ENCODE results near the gene PIP5K1C. TPM values are rescaled to one million over a fixed set of nuclear protein-coding genes. Genes with fewer than 3 reads are reported as not detected.

The PIP5K1C gene
- total and polyA plus RNA-seq, 9 of the 15 experiments (the other 6 are each of a cell fraction or from before 2014, with no cell fraction given), result 0.38 to 22.1 (median 4.1) TPM

DNA sequence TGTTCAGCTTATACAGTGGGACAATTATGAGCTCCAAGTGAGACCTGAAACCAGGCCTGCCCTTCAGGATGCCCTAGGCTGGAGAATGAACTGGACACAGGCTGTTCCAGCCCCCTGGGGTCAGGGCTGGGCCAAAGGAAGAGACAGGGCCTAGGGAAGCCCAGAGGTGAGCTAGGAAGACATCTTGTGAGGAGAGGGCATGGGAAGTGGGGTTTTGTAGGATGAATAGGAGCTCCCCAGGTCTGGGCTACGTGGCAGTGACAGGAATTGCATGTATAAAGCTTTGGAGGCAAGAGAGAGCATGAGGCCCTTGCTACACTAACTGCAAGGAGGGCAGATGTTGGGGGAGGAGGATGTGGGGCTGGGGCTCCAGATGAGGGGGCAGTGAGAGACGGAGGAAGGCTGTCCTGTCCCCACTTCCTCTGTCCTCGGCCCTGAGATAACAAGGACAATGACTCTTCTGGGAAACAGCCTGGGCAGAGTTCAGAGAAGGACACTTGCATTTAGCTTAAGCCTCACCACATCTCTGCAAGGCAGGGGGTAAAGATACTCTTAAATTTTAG lies 92.1 kb downstream of the PIP5K1C start (continued):
- TF ChIP-seq, protein P1, sequence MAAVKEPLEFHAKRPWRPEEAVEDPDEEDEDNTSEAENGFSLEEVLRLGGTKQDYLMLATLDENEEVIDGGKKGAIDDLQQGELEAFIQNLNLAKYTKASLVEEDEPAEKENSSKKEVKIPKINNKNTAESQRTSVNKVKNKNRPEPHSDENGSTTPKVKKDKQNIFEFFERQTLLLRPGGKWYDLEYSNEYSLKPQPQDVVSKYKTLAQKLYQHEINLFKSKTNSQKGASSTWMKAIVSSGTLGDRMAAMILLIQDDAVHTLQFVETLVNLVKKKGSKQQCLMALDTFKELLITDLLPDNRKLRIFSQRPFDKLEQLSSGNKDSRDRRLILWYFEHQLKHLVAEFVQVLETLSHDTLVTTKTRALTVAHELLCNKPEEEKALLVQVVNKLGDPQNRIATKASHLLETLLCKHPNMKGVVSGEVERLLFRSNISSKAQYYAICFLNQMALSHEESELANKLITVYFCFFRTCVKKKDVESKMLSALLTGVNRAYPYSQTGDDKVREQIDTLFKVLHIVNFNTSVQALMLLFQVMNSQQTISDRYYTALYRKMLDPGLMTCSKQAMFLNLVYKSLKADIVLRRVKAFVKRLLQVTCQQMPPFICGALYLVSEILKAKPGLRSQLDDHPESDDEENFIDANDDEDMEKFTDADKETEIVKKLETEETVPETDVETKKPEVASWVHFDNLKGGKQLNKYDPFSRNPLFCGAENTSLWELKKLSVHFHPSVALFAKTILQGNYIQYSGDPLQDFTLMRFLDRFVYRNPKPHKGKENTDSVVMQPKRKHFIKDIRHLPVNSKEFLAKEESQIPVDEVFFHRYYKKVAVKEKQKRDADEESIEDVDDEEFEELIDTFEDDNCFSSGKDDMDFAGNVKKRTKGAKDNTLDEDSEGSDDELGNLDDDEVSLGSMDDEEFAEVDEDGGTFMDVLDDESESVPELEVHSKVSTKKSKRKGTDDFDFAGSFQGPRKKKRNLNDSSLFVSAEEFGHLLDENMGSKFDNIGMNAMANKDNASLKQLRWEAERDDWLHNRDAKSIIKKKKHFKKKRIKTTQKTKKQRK (IDR thresholded peaks at IDR 0.05; ENCODE audit: borderline replicate concordance, low read depth, low read length), result no peak
- TF ChIP-seq NFATC3 (IDR thresholded peaks at IDR 0.05), result no peak
- TF ChIP-seq TCF7L2 (IDR thresholded peaks at IDR 0.05; ENCODE audit: low read depth, low read length), result no peak
- no peak for TF ChIP-seq ZNF57 (CRISPR knock-in tag; IDR thresholded peaks at IDR 0.05)
- TF ChIP-seq, protein P2, sequence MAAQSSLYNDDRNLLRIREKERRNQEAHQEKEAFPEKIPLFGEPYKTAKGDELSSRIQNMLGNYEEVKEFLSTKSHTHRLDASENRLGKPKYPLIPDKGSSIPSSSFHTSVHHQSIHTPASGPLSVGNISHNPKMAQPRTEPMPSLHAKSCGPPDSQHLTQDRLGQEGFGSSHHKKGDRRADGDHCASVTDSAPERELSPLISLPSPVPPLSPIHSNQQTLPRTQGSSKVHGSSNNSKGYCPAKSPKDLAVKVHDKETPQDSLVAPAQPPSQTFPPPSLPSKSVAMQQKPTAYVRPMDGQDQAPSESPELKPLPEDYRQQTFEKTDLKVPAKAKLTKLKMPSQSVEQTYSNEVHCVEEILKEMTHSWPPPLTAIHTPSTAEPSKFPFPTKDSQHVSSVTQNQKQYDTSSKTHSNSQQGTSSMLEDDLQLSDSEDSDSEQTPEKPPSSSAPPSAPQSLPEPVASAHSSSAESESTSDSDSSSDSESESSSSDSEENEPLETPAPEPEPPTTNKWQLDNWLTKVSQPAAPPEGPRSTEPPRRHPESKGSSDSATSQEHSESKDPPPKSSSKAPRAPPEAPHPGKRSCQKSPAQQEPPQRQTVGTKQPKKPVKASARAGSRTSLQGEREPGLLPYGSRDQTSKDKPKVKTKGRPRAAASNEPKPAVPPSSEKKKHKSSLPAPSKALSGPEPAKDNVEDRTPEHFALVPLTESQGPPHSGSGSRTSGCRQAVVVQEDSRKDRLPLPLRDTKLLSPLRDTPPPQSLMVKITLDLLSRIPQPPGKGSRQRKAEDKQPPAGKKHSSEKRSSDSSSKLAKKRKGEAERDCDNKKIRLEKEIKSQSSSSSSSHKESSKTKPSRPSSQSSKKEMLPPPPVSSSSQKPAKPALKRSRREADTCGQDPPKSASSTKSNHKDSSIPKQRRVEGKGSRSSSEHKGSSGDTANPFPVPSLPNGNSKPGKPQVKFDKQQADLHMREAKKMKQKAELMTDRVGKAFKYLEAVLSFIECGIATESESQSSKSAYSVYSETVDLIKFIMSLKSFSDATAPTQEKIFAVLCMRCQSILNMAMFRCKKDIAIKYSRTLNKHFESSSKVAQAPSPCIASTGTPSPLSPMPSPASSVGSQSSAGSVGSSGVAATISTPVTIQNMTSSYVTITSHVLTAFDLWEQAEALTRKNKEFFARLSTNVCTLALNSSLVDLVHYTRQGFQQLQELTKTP (IDR thresholded peaks at IDR 0.05; ENCODE audit: low read depth in 1 of 2, partially characterized antibody in 2 of 2), result peak in 1 of 2 experiments; percentile 13
- no peak for TF ChIP-seq MTA2 (IDR thresholded peaks at IDR 0.05; ENCODE audit: low read depth)
- TF ChIP-seq, protein P3, sequence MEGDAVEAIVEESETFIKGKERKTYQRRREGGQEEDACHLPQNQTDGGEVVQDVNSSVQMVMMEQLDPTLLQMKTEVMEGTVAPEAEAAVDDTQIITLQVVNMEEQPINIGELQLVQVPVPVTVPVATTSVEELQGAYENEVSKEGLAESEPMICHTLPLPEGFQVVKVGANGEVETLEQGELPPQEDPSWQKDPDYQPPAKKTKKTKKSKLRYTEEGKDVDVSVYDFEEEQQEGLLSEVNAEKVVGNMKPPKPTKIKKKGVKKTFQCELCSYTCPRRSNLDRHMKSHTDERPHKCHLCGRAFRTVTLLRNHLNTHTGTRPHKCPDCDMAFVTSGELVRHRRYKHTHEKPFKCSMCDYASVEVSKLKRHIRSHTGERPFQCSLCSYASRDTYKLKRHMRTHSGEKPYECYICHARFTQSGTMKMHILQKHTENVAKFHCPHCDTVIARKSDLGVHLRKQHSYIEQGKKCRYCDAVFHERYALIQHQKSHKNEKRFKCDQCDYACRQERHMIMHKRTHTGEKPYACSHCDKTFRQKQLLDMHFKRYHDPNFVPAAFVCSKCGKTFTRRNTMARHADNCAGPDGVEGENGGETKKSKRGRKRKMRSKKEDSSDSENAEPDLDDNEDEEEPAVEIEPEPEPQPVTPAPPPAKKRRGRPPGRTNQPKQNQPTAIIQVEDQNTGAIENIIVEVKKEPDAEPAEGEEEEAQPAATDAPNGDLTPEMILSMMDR (IDR thresholded peaks at IDR 0.05 in 2 of 3, conservative IDR thresholded peaks at IDR 0.05 in 1 of 3; ENCODE audit: insufficient read depth in 2 of 3, low read depth in 1 of 3, low read length in 3 of 3), result no peak
- TF ChIP-seq, protein P4, sequence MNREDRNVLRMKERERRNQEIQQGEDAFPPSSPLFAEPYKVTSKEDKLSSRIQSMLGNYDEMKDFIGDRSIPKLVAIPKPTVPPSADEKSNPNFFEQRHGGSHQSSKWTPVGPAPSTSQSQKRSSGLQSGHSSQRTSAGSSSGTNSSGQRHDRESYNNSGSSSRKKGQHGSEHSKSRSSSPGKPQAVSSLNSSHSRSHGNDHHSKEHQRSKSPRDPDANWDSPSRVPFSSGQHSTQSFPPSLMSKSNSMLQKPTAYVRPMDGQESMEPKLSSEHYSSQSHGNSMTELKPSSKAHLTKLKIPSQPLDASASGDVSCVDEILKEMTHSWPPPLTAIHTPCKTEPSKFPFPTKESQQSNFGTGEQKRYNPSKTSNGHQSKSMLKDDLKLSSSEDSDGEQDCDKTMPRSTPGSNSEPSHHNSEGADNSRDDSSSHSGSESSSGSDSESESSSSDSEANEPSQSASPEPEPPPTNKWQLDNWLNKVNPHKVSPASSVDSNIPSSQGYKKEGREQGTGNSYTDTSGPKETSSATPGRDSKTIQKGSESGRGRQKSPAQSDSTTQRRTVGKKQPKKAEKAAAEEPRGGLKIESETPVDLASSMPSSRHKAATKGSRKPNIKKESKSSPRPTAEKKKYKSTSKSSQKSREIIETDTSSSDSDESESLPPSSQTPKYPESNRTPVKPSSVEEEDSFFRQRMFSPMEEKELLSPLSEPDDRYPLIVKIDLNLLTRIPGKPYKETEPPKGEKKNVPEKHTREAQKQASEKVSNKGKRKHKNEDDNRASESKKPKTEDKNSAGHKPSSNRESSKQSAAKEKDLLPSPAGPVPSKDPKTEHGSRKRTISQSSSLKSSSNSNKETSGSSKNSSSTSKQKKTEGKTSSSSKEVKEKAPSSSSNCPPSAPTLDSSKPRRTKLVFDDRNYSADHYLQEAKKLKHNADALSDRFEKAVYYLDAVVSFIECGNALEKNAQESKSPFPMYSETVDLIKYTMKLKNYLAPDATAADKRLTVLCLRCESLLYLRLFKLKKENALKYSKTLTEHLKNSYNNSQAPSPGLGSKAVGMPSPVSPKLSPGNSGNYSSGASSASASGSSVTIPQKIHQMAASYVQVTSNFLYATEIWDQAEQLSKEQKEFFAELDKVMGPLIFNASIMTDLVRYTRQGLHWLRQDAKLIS (CRISPR knock-in tag; IDR thresholded peaks at IDR 0.05), result no peak
- TF ChIP-seq, protein P5, sequence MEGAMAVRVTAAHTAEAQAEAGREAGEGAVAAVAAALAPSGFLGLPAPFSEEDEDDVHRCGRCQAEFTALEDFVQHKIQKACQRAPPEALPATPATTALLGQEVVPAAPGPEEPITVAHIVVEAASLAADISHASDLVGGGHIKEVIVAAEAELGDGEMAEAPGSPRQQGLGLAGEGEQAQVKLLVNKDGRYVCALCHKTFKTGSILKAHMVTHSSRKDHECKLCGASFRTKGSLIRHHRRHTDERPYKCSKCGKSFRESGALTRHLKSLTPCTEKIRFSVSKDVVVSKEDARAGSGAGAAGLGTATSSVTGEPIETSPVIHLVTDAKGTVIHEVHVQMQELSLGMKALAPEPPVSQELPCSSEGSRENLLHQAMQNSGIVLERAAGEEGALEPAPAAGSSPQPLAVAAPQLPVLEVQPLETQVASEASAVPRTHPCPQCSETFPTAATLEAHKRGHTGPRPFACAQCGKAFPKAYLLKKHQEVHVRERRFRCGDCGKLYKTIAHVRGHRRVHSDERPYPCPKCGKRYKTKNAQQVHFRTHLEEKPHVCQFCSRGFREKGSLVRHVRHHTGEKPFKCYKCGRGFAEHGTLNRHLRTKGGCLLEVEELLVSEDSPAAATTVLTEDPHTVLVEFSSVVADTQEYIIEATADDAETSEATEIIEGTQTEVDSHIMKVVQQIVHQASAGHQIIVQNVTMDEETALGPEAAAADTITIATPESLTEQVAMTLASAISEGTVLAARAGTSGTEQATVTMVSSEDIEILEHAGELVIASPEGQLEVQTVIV (CRISPR knock-in tag; IDR thresholded peaks at IDR 0.05; ENCODE audit: borderline replicate concordance), result no peak
- no peak for TF ChIP-seq XRCC4 (IDR thresholded peaks at IDR 0.05; ENCODE audit: extremely low read depth, insufficient read depth, insufficient read length)
